MM.1S (cell line): ENCODE results near the gene CMTR1.

Source experiments
- DNase-seq: peaks from one replicate; pipeline ENCODE4 v3.0.0-alpha.2; 2015
- H2AFZ ChIP-seq: fragments of 300-600 bp; sonication (generic); 2 replicates; pipeline ENCODE4 v1.6.0; 2016; ENCODE audit warnings: antibody characterized with exemption, low read length
- H3F3A ChIP-seq: fragments of 300-600 bp; sonication (generic); 2 replicates; pipeline ENCODE4 v1.6.1; 2016; ENCODE audit warnings: mild to moderate bottlenecking, antibody characterized with exemption, low read length, moderate library complexity, mixed read lengths; ENCODE audit not compliant: insufficient read depth
- H3K27ac ChIP-seq: fragments of 300-600 bp; sonication (generic); 2 replicates; pipeline ENCODE4 v1.5.1; 2016; ENCODE audit warnings: mild to moderate bottlenecking, low read length
- H3K27me3 ChIP-seq: fragments of 300-600 bp; sonication (generic); replicated peaks from 2 replicates; pipeline ENCODE4 v1.6.0; 2016; ENCODE audit warnings: low read length; ENCODE audit not compliant: insufficient read depth
- H3K36me3 ChIP-seq: fragments of 300-600 bp; sonication (generic); replicated peaks from 2 replicates; pipeline ENCODE4 v1.6.1; 2016; ENCODE audit warnings: mild to moderate bottlenecking, low read length, mixed read lengths; ENCODE audit not compliant: insufficient read depth
- H3K4me1 ChIP-seq: fragments of 300-600 bp; sonication (generic); 2 replicates; pipeline ENCODE4 v1.6.1; 2016; ENCODE audit warnings: low read length, mixed read lengths
- H3K4me2 ChIP-seq: fragments of 300-600 bp; sonication (generic); 2 replicates; pipeline ENCODE4 v1.6.0; 2016; ENCODE audit warnings: low read depth, low read length
- H3K4me3 ChIP-seq: fragments of 300-600 bp; sonication (generic); 2 replicates; pipeline ENCODE4 v1.5.1; 2016; ENCODE audit warnings: low read length, mixed read lengths
- H3K79me2 ChIP-seq: fragments of 300-600 bp; sonication (generic); 2 replicates; pipeline ENCODE4 v1.6.1; 2016; ENCODE audit warnings: mixed run types, low read length, mixed read lengths
- H3K9ac ChIP-seq: fragments of 300-600 bp; sonication (generic); 2 replicates; pipeline ENCODE4 v1.6.1; 2016; ENCODE audit warnings: low read length, mixed read lengths
- H3K9me2 ChIP-seq: fragments of 300-600 bp; sonication (generic); replicated peaks from 2 replicates; pipeline ENCODE4 v1.6.1; 2016; ENCODE audit warnings: mild to moderate bottlenecking, low read length, mixed read lengths; ENCODE audit not compliant: insufficient read depth
- H3K9me3 ChIP-seq: fragments of 300-600 bp; sonication (generic); replicated peaks from 2 replicates; pipeline ENCODE4 v1.6.1; 2016; ENCODE audit warnings: mild to moderate bottlenecking, low read length, mixed read lengths; ENCODE audit not compliant: insufficient read depth
- H4K20me1 ChIP-seq: fragments of 300-600 bp; sonication (generic); 2 replicates; pipeline ENCODE4 v1.6.1; 2016; ENCODE audit warnings: mild to moderate bottlenecking, low read length, moderate library complexity, mixed read lengths; ENCODE audit not compliant: insufficient read depth
- EZH2 ChIP-seq: fragments of 300-600 bp; sonication (generic); optimal IDR thresholded peaks from 2 replicates; pipeline ENCODE3; 2017; ENCODE audit warnings: low read depth, mild to moderate bottlenecking, antibody characterized with exemption, low read length, mixed read lengths
- EZH2phosphoT487 ChIP-seq: fragments of 300-600 bp; sonication (generic); IDR thresholded peaks from 2 replicates; pipeline ENCODE4 v1.6.1; 2018; ENCODE audit warnings: antibody characterized with exemption, low read length
- TF ChIP-seq, protein P1 (sequence below): fragments of 300-600 bp; sonication (generic); IDR thresholded peaks from 2 replicates; pipeline ENCODE4 v1.5.1; 2016; ENCODE audit warnings: antibody characterized with exemption, low read length, mixed read lengths

Gene CMTR1

DNA sequence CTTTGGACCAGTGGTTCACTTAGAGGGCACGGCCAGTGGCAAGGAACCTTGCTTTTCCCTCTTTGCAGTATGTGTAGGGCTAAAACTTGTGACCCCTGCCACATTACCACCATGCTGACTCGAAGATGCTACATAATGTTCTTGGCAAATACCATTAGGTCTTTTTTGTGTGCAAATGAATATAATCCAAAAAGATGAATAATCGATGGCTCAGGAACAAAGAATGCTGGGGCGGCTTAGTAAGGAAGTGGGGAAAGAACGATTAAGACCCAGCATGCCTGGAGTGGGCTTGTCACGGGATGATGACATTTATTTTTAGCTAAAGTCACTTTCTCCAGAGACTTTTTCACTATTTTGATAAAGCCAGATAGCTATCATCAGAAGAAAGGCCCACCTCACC, 23.1 kb downstream of the CMTR1 start:
- H3K9me3 ChIP-seq: no peaks in the 10 kb centered on the region
- no peak for DNase-seq
- H3K9ac ChIP-seq: no peak overlapping the region
- H3K27ac ChIP-seq: no peak overlapping the region
- no peak overlapping the region for H3K4me2 ChIP-seq
- H4K20me1 ChIP-seq: no peaks in the 10 kb centered on the region
- H3K4me1 ChIP-seq: no peaks in the 10 kb centered on the region
- no peaks in the 10 kb centered on the region for H3K79me2 ChIP-seq
- no peaks in the 10 kb centered on the region for H3F3A ChIP-seq
- H3K9me2 ChIP-seq: no peaks in the 10 kb centered on the region
- TF ChIP-seq EZH2phosphoT487: no peak
- TF ChIP-seq EZH2: no peak
- H3K4me3 ChIP-seq: no peak overlapping the region
- no peak overlapping the region for H2AFZ ChIP-seq
- no peaks in the 10 kb centered on the region for H3K27me3 ChIP-seq
- no peaks in the 10 kb centered on the region for H3K36me3 ChIP-seq

DNA sequence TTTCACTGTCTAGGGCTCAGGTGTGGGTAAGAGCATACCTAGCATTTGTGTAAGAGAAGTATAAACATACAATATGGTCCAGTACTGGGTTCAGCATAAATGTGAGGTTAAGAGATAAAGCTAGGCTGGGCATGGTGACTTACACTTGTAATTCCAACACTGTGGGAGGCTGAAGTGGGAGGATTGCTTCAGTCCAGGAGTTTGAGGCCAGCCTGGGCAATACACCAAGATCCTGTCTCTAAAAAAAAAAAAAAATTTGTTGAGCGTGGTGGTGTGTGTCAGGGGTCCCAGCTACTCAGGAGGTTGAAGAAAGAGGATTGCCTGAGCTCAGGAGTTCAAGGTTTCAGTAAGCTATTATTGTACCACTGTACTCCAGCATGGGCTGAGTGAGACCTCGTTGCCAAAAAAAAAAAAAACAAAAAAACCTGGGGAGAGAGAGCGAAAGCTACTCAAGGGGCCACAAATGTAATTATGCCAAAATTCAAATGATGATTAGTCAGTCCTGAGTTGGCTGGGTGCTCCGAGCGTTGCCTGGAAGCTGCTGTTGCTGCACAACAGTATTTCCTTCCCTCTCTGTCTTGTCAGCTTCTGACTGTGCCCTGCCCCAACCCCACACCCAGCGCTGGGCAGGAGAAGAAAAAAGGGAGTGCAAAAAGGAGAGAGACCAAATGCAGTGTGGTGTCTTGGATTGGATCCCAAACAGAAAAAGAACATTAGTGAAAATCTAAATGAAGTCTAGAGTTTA, 24.0 kb downstream of the CMTR1 start:
- TF ChIP-seq, protein P1, sequence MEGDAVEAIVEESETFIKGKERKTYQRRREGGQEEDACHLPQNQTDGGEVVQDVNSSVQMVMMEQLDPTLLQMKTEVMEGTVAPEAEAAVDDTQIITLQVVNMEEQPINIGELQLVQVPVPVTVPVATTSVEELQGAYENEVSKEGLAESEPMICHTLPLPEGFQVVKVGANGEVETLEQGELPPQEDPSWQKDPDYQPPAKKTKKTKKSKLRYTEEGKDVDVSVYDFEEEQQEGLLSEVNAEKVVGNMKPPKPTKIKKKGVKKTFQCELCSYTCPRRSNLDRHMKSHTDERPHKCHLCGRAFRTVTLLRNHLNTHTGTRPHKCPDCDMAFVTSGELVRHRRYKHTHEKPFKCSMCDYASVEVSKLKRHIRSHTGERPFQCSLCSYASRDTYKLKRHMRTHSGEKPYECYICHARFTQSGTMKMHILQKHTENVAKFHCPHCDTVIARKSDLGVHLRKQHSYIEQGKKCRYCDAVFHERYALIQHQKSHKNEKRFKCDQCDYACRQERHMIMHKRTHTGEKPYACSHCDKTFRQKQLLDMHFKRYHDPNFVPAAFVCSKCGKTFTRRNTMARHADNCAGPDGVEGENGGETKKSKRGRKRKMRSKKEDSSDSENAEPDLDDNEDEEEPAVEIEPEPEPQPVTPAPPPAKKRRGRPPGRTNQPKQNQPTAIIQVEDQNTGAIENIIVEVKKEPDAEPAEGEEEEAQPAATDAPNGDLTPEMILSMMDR: no peak
- no peak for TF ChIP-seq EZH2phosphoT487
- no peak for TF ChIP-seq EZH2
- H3K36me3 ChIP-seq: no peaks in the 10 kb centered on the region
- H4K20me1 ChIP-seq: no peaks in the 10 kb centered on the region
- H3K27me3 ChIP-seq: no peaks in the 10 kb centered on the region
- no peak for DNase-seq
- H2AFZ ChIP-seq: no peak overlapping the region
- no peak overlapping the region for H3K27ac ChIP-seq
- no peaks in the 10 kb centered on the region for H3F3A ChIP-seq
- no peaks in the 10 kb centered on the region for H3K79me2 ChIP-seq
- no peak overlapping the region for H3K9ac ChIP-seq
- H3K9me2 ChIP-seq: no peaks in the 10 kb centered on the region
- H3K9me3 ChIP-seq: no peaks in the 10 kb centered on the region
- no peak overlapping the region for H3K4me2 ChIP-seq
- H3K4me1 ChIP-seq: no peaks in the 10 kb centered on the region
- no peak overlapping the region for H3K4me3 ChIP-seq

- Histone ChIP-seq H3K79me2 (no peaks in the 10 kb centered on the region), H4K20me1 (no peaks in the 10 kb centered on the region), H3K36me3 (no peaks in the 10 kb centered on the region), H3K27ac (no peak overlapping the region), H3K4me1 (no peaks in the 10 kb centered on the region), H3K9ac (no peak overlapping the region), H3F3A (no peaks in the 10 kb centered on the region), H3K4me3 (no peak overlapping the region), H3K9me3 (no peaks in the 10 kb centered on the region), H3K9me2 (no peaks in the 10 kb centered on the region), H3K27me3 (no peaks in the 10 kb centered on the region), H3K4me2 (no peak overlapping the region), H2AFZ (no peak overlapping the region)
- TF ChIP-seq EZH2phosphoT487: no peak
- TF ChIP-seq EZH2: no peak
- TF ChIP-seq, protein P1: no peak
- DNase-seq: no peak
Measured at GRCh38 chr6:37459981-37460800, 27.2 kb downstream of the CMTR1 start.
